Epithelial cell of esophagus (primary cell): ENCODE measurements around the gene MMP28.

Experiments used
- DNase-seq: peaks from one replicate; pipeline ENCODE4 v3.0.0; 2010; ENCODE audit warnings: low read depth
- H3K4me3 ChIP-seq: 2 replicates; pipeline ENCODE4 v1.5.1; 2011; ENCODE audit warnings: mild to moderate bottlenecking, low read length, control low read depth
- TF ChIP-seq, protein P1 (sequence below): IDR thresholded peaks from 2 replicates; pipeline ENCODE4 v1.5.1; 2011; ENCODE audit warnings: low read depth, mild to moderate bottlenecking, low read length, control low read depth, inconsistent platforms; ENCODE audit not compliant: insufficient read depth; ENCODE audit errors: missing control alignments

The MMP28 gene

DNA sequence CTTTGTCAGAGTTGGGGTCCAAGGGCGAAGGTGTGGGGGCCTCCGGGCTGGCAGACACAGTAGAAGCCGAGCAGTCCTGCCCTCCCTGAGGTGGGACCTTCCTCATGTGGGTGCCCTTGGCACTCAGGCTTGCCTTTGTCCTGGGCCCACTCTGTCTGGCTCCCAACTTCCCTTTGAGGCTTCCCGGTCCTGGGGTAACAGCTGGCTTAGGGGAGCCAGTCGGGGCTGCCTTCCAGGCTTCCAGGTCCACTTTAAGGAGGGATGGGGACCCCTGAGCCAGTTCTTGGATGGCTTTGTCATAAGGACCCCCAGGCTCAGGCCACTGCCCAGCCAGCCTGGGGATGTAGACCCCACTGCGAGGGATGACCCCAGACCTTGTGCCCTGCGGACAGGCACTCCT lies 50.2 kb downstream of the MMP28 start:
- DNase-seq: no peak
- TF ChIP-seq, protein P1, sequence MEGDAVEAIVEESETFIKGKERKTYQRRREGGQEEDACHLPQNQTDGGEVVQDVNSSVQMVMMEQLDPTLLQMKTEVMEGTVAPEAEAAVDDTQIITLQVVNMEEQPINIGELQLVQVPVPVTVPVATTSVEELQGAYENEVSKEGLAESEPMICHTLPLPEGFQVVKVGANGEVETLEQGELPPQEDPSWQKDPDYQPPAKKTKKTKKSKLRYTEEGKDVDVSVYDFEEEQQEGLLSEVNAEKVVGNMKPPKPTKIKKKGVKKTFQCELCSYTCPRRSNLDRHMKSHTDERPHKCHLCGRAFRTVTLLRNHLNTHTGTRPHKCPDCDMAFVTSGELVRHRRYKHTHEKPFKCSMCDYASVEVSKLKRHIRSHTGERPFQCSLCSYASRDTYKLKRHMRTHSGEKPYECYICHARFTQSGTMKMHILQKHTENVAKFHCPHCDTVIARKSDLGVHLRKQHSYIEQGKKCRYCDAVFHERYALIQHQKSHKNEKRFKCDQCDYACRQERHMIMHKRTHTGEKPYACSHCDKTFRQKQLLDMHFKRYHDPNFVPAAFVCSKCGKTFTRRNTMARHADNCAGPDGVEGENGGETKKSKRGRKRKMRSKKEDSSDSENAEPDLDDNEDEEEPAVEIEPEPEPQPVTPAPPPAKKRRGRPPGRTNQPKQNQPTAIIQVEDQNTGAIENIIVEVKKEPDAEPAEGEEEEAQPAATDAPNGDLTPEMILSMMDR: no peak
- H3K4me3 ChIP-seq: no peak overlapping the region

DNA sequence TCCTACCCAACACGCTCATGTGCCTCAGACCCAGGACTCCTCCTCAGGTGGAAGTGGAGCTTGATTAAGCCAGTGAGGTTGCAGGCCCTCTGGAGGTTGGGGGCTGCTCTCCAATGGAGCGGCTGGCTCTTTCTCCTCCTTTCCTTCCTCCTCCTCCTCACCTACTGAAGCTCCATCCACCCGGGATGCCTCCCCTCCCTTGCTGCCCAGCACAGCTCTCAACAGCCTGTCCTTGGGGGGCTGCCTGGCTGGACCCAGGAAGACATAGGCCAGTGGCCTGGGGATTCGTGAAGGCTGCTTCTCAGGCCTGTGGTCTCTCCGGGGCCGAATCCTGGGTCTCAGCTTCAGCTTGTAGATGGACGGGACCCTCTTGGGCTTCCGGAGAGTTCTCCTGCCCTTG lies 50.6 kb downstream of the MMP28 start:
- TF ChIP-seq, protein P1: no peak
- H3K4me3 ChIP-seq: no peak overlapping the region
- DNase-seq: no peak

DNA sequence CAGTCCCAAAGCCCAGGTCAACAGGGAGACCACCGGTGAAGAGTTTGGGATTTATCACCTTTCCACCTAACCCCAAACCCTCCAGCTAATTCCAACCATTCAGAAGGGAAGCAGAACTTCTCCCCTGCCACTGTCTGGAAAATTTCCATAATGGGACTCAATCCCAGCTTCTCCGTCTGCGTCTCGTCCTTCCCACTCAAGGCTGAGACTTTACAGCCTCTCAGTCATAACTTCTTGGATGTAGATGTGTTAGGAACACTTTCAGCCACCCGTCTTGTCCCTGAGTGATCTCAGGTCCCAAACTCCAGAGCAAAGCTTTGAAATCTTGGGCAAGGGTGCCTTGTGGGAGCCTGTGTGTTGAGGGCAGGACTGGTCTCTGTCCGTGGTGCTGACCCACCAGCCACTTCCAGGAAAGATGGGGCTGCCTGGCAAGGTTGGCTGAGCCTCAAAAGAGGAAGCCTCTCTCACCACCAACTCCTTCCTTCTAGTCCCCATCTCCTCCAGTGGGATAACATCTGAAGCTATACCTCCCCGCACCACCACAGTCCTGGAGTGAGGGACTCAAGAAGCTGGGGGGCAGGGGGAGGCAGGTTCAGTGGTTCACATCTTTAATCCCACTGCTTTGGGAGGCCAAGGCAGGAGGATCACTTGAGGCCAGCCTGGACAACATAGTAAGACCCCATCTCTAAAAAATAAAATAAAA lies 51.7 kb downstream of the MMP28 start:
- peak; percentile 64 for DNase-seq
- TF ChIP-seq, protein P1: no peak
- no peak overlapping the region for H3K4me3 ChIP-seq

DNA sequence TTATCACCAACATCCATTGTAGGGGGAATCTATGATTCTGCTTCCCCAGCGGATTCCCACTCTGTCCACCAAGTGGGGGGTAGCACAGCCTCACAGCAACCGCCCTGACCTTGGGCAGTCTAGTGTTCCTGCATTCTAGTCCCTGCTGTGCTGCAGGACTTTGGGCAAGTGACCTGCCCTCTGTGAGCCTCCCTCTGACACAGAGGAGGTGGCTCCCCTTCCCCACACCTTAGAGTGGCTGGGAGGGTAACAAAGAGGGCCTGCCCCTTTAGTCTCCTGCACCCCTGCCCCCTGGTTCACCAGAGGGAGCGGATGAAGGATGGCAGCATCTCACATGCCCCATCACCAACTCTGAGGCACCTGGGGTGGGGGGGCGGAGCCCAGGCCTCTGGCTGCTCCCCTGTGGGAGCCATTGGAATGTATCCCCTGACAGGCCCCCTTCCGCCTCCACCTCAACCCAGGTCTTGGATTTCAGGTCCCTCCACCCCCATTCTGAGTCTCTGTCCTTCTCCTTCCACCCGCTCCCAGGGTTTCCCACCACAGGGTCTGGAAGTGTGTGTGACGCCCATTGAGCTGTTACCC lies 52.5 kb downstream of the MMP28 start:
- H3K4me3 ChIP-seq: no peak overlapping the region
- TF ChIP-seq, protein P1: no peak
- DNase-seq: no peak

DNA sequence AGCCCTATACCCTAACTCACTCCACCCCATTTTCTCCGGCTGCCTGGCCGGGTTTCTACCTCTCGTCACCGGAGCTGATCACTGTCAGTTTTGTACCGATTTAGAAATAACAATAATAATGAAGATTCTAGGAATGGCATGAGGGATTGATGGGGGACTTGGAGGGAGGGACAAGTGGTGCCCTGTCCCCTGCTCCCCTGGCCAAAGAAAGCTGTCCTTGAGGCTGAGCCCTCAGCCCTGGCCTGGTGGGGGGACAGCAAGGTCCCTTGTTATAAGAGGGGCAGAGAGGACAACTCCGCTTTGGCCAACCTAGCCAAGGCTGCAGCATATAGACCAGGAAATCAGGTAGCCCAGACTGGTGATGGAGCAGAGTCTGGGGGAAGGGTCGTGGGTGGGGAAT lies 52.9 kb downstream of the MMP28 start:
- no peak overlapping the region for H3K4me3 ChIP-seq
- TF ChIP-seq, protein P1: no peak
- no peak for DNase-seq

DNA sequence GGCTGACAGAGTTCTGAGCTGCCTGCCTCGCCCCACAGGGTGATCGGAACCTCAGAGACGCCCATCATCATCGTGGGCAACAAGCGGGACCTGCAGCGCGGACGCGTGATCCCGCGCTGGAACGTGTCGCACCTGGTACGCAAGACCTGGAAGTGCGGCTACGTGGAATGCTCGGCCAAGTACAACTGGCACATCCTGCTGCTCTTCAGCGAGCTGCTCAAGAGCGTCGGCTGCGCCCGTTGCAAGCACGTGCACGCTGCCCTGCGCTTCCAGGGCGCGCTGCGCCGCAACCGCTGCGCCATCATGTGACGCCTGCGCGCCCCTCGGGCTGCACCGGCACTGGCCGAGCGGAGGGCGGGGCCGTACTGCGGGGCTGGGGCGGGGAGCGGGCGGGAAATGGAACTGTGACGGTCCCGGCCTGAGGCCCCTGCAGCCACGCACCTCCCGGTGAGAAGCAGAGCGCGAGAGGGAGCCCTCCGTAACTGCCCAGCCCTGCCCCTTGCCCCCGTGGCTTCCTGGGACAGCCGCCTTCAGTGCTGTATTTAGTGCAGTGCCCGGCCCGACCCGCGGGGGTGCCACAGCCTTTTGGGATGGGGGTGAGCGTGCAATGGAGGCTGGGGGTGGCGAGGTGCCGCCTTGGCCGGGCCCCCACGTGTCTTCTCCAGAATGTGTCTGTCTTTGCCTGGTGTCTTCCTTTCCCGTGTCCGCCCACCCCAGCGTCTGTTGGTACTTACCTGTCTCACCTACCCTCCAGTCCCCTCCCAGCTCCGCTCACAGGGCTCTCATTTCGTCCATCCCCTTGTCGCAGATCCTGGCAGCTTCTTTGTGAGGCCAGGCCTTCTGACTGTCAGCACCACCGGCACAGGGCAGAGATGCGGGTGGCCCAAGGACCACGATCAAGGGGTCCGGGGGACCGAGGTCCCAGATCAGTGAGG lies 54.2 kb downstream of the MMP28 start:
- TF ChIP-seq, protein P1: no peak
- DNase-seq: peak; percentile 27
- H3K4me3 ChIP-seq: no peak overlapping the region
